Measurements from ENCODE around the gene SYNE2. TPM values are rescaled to one million over a fixed set of nuclear protein-coding genes. Genes with fewer than 3 reads are reported as not detected.

Gene SYNE2
- total and polyA plus RNA-seq, 10 of the 15 experiments (the other 5 are each of a cell fraction or from before 2014, with no cell fraction given), result 2.1 to 52.7 (median 38.1) TPM

DNA sequence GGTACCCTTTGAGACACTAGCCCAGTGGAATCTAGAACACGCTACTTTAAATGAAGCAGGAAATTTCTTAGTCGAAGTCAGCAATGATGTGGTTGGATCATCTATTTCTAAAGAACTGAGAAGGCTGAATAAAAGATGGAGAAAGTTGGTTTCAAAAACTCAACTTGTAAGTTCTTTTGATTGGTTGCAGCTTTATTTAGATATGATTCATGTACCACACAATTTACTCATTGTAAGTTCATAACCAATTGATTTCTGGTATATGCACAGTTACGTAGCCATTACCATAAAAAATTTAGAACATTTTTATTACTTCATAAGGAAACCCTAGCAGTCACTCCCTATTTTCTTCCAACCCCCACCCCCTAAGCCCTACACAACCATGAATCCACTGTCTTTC lies 129.8 kb downstream of the SYNE2 start:
- peaks cover 0 to 6% of the 10 kb centered on the region in 2 experiments; a peak in 1 of 4 replicates for H3K36me3 ChIP-seq (ENCODE audit: control insufficient read depth in 2 of 2, insufficient read depth in 2 of 2, low read length in 1 of 2)
- no peak overlapping the region for H3K9ac ChIP-seq (ENCODE audit: control insufficient read depth, insufficient read depth, low read length)
- H3K27me3 ChIP-seq (replicated peaks in 1 of 2; ENCODE audit: control insufficient read depth in 2 of 2, insufficient read depth in 2 of 2, low read length in 1 of 2), result no peaks in the 10 kb centered on the region
- H4K20me1 ChIP-seq (ENCODE audit: control insufficient read depth, insufficient read depth), result no peaks in the 10 kb centered on the region
- TF ChIP-seq MTA2 (IDR thresholded peaks at IDR 0.05; ENCODE audit: low read depth) (no peak), SREBF1 (IDR thresholded peaks at IDR 0.05; ENCODE audit: low read length) (no peak), ZNF217 (IDR thresholded peaks at IDR 0.05) (no peak), RFX5 (IDR thresholded peaks at IDR 0.05; ENCODE audit: low read depth, low read length) (no peak), PAX8 (IDR thresholded peaks at IDR 0.05) (no peak), GABPA (IDR thresholded peaks at IDR 0.05; ENCODE audit: low read depth) (no peak), NFXL1 (IDR thresholded peaks at IDR 0.05; ENCODE audit: borderline replicate concordance) (no peak), BHLHE40 (IDR thresholded peaks at IDR 0.05; ENCODE audit: borderline replicate concordance in 1 of 2, low read depth in 2 of 2, low read length in 1 of 2) (no peak), NR2C1 (IDR thresholded peaks at IDR 0.05) (no peak), YY1 (IDR thresholded peaks at IDR 0.05; ENCODE audit: low read depth, low read length) (no peak), NR2C2 (IDR thresholded peaks at IDR 0.05; ENCODE audit: borderline replicate concordance, control insufficient read depth, insufficient read length, low read depth) (no peak)
- TF ChIP-seq, protein P1, sequence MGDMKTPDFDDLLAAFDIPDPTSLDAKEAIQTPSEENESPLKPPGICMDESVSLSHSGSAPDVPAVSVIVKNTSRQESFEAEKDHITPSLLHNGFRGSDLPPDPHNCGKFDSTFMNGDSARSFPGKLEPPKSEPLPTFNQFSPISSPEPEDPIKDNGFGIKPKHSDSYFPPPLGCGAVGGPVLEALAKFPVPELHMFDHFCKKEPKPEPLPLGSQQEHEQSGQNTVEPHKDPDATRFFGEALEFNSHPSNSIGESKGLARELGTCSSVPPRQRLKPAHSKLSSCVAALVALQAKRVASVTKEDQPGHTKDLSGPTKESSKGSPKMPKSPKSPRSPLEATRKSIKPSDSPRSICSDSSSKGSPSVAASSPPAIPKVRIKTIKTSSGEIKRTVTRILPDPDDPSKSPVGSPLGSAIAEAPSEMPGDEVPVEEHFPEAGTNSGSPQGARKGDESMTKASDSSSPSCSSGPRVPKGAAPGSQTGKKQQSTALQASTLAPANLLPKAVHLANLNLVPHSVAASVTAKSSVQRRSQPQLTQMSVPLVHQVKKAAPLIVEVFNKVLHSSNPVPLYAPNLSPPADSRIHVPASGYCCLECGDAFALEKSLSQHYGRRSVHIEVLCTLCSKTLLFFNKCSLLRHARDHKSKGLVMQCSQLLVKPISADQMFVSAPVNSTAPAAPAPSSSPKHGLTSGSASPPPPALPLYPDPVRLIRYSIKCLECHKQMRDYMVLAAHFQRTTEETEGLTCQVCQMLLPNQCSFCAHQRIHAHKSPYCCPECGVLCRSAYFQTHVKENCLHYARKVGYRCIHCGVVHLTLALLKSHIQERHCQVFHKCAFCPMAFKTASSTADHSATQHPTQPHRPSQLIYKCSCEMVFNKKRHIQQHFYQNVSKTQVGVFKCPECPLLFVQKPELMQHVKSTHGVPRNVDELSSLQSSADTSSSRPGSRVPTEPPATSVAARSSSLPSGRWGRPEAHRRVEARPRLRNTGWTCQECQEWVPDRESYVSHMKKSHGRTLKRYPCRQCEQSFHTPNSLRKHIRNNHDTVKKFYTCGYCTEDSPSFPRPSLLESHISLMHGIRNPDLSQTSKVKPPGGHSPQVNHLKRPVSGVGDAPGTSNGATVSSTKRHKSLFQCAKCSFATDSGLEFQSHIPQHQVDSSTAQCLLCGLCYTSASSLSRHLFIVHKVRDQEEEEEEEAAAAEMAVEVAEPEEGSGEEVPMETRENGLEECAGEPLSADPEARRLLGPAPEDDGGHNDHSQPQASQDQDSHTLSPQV (IDR thresholded peaks at IDR 0.05), result no peak
- TF ChIP-seq, protein P2, sequence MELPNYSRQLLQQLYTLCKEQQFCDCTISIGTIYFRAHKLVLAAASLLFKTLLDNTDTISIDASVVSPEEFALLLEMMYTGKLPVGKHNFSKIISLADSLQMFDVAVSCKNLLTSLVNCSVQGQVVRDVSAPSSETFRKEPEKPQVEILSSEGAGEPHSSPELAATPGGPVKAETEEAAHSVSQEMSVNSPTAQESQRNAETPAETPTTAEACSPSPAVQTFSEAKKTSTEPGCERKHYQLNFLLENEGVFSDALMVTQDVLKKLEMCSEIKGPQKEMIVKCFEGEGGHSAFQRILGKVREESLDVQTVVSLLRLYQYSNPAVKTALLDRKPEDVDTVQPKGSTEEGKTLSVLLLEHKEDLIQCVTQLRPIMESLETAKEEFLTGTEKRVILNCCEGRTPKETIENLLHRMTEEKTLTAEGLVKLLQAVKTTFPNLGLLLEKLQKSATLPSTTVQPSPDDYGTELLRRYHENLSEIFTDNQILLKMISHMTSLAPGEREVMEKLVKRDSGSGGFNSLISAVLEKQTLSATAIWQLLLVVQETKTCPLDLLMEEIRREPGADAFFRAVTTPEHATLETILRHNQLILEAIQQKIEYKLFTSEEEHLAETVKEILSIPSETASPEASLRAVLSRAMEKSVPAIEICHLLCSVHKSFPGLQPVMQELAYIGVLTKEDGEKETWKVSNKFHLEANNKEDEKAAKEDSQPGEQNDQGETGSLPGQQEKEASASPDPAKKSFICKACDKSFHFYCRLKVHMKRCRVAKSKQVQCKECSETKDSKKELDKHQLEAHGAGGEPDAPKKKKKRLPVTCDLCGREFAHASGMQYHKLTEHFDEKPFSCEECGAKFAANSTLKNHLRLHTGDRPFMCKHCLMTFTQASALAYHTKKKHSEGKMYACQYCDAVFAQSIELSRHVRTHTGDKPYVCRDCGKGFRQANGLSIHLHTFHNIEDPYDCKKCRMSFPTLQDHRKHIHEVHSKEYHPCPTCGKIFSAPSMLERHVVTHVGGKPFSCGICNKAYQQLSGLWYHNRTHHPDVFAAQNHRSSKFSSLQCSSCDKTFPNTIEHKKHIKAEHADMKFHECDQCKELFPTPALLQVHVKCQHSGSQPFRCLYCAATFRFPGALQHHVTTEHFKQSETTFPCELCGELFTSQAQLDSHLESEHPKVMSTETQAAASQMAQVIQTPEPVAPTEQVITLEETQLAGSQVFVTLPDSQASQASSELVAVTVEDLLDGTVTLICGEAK (IDR thresholded peaks at IDR 0.05; ENCODE audit: borderline replicate concordance), result no peak
- SMC1A ChIA-PET (ENCODE audit: uncharacterized antibody, unreplicated experiment), result interaction anchor here (3.8 kb wide), 1 partner anchor 11 kb away, joined by 20 read pairs; no protein-coding TSS in a partner anchor
- H3K4me2 ChIP-seq (ENCODE audit: control insufficient read depth, insufficient read depth), result no peak overlapping the region
- H3K27ac ChIP-seq (ENCODE audit: control insufficient read depth, insufficient read depth), result peak overlapping the region; percentile 61; the same call in 1 of the 2 replicates
- no peak overlapping the region for H3K4me3 ChIP-seq
- in situ Hi-C loops (cut with MboI), result no loop called here
- ATAC-seq (no peak), FAIRE-seq (no peak), DNase-seq (ENCODE audit: low read depth, low spot score) (no peak)
- H3K79me2 ChIP-seq (ENCODE audit: control insufficient read depth, insufficient read depth, low read length), result no peaks in the 10 kb centered on the region
- no peaks in the 10 kb centered on the region; the same call in 2 of the 3 replicates for H3K9me3 ChIP-seq (replicated peaks; ENCODE audit: control insufficient read depth, insufficient read depth, low read length)
- RAD21 ChIA-PET (ENCODE audit: unreplicated experiment), result interaction anchor here (1.5 kb wide), 1 partner anchor 119 kb away, joined by 4 read pairs; no protein-coding TSS in a partner anchor
- no TSS peak for BruUV-seq (replicated peaks)
- WGBS (ENCODE audit: insufficient coverage, insufficient replicate concordance, low lambda C conversion rate, missing lambda C conversion rate), result 92% methylated on average over 3 of the region's 3 CpGs
- POLR2A ChIA-PET, result no interaction called here
- no peak overlapping the region for H2AFZ ChIP-seq (ENCODE audit: control insufficient read depth, low read depth, low read length)
- CTCF ChIA-PET, result interaction anchor here (1.0 kb wide), 1 partner anchor 18 kb away, joined by 3 read pairs; no protein-coding TSS in a partner anchor
- H3K4me1 ChIP-seq (ENCODE audit: control insufficient read depth, insufficient read depth, low read length), result no peaks in the 10 kb centered on the region; the same call in 1 of the 2 replicates
- intact Hi-C loops (cut with micrococcal nuclease; ENCODE audit: unreplicated experiment), result no loop called here
